Keratinocyte (primary cell): ENCODE data around the gene USP13. TPM values are rescaled to one million over a fixed set of nuclear protein-coding genes. Genes with fewer than 3 reads are reported as not detected.

Experiments used
- DNase-seq: peaks from one replicate; pipeline ENCODE4 v3.0.0-alpha.2; 2011; ENCODE audit warnings: low read depth, missing footprints, low spot score
- FAIRE-seq: peaks from 2 replicates; lab custom pipeline; 2011; peaks lifted over from hg19 to GRCh38; lab: Jason Lieb, UNC
- H2AFZ ChIP-seq: 2 replicates; pipeline ENCODE4 v1.6.0; 2012; ENCODE audit warnings: low read length, control low read depth, inconsistent platforms; ENCODE audit not compliant: control insufficient read depth
- H3K27ac ChIP-seq: 2 replicates; pipeline ENCODE4 v1.5.1; 2011; ENCODE audit warnings: low read length; ENCODE audit not compliant: control insufficient read depth, insufficient read depth
- H3K27me3 ChIP-seq: 3 replicates; pipeline ENCODE4 v1.6.0; 2011; ENCODE audit warnings: low read length; ENCODE audit not compliant: control insufficient read depth, insufficient read depth; ENCODE audit errors: extremely low read depth
- H3K36me3 ChIP-seq, 2 experiments: 2 replicates in 1 of 2; 3 replicates in 1 of 2; pipeline ENCODE4 v1.5.1; 2011; ENCODE audit warnings: low read length in 2 of 2, mild to moderate bottlenecking in 1 of 2; ENCODE audit not compliant: control insufficient read depth in 2 of 2, insufficient read depth in 2 of 2; ENCODE audit errors: extremely low read depth in 1 of 2
- H3K4me1 ChIP-seq: 3 replicates; pipeline ENCODE4 v1.5.1; 2011; ENCODE audit warnings: low read length; ENCODE audit not compliant: control insufficient read depth, insufficient read depth; ENCODE audit errors: extremely low read depth
- H3K4me2 ChIP-seq: 3 replicates; pipeline ENCODE4 v1.6.0; 2011; ENCODE audit warnings: low read depth, low read length; ENCODE audit not compliant: control insufficient read depth, insufficient read depth; ENCODE audit errors: extremely low read depth
- H3K4me3 ChIP-seq, 3 experiments: fragments of 200-600 bp in 1 of 3; sonication (generic) in 1 of 3; 2 replicates in 2 of 3; 3 replicates in 1 of 3; pipeline ENCODE4 v1.5.1; 2011 to 2016; ENCODE audit warnings: low read length in 3 of 3, mild to moderate bottlenecking in 3 of 3, control low read depth in 2 of 3, inconsistent platforms in 1 of 3, low read depth in 1 of 3, mixed read lengths in 1 of 3, mixed run types in 1 of 3, moderate library complexity in 1 of 3; ENCODE audit not compliant: control insufficient read depth in 2 of 3, insufficient read depth in 2 of 3; ENCODE audit errors: extremely low read depth in 1 of 3
- H3K79me2 ChIP-seq: 2 replicates; pipeline ENCODE4 v1.6.0; 2012; ENCODE audit warnings: low read length; ENCODE audit not compliant: control insufficient read depth, insufficient read depth
- H3K9ac ChIP-seq: 3 replicates; pipeline ENCODE4 v1.6.0; 2011; ENCODE audit warnings: low read length; ENCODE audit not compliant: control insufficient read depth, insufficient read depth; ENCODE audit errors: extremely low read depth
- H3K9me1 ChIP-seq: 3 replicates; pipeline ENCODE4 v1.6.0; 2011; ENCODE audit warnings: low read length; ENCODE audit not compliant: control insufficient read depth, insufficient read depth; ENCODE audit errors: extremely low read depth
- H3K9me3 ChIP-seq: 2 replicates; pipeline ENCODE4 v1.5.1; 2012; ENCODE audit warnings: low read depth, low read length; ENCODE audit not compliant: control insufficient read depth
- H4K20me1 ChIP-seq: 3 replicates; pipeline ENCODE4 v1.6.0; 2011; ENCODE audit warnings: low read length; ENCODE audit not compliant: control insufficient read depth, insufficient read depth; ENCODE audit errors: extremely low read depth
- EZH2 ChIP-seq: IDR thresholded peaks from one replicate; pipeline ENCODE4 v1.6.1; 2012; ENCODE audit warnings: inconsistent platforms, mild to moderate bottlenecking, low read length, moderate library complexity
- dilution Hi-C: fragments of 300-500 bp; cut with MboI; formaldehyde crosslinking; loops from one replicate; pipeline ENCODE4 v1.7.0; 2020; ENCODE audit warnings: low sequenced_read_pairs; ENCODE audit not compliant: extremely low pct_ligation_motif_present
- polyA plus RNA-seq, 5 experiments: library from polyadenylated mRNA; depleted of rRNA in 3 of 5; stranded (reverse) in 3 of 5; stranded (forward) in 1 of 5; unstranded in 1 of 5; fragments of >200 nt; gene quantifications; 1 replicate in 1 of 5; 2 replicates in 3 of 5; 3 replicates in 1 of 5; pipeline versions ENCODE4 v1.2.1 to v1.2.3, GENCODE V29; 2011 to 2012; ENCODE audit warnings: missing spikeins in 2 of 5, low read depth in 1 of 5, low replicate concordance in 1 of 5
- TF ChIP-seq, protein P1 (sequence below), 3 experiments: IDR thresholded peaks in 1 of 3; conservative IDR thresholded peaks in 1 of 3; optimal IDR thresholded peaks in 1 of 3; 2 replicates in 2 of 3; 3 replicates in 1 of 3; pipeline versions ENCODE3 to v1.5.1; 2011; ENCODE audit warnings: low read length in 3 of 3, mild to moderate bottlenecking in 3 of 3, moderate library complexity in 2 of 3, control low read depth in 1 of 3, inconsistent platforms in 1 of 3; ENCODE audit not compliant: insufficient read depth in 2 of 3; ENCODE audit errors: extremely low read depth in 1 of 3

USP13 gene
- polyA plus RNA-seq, 1 donor (not counting 4 experiments of a cell fraction or from before 2014, with no cell fraction given): 3.3 TPM

DNA sequence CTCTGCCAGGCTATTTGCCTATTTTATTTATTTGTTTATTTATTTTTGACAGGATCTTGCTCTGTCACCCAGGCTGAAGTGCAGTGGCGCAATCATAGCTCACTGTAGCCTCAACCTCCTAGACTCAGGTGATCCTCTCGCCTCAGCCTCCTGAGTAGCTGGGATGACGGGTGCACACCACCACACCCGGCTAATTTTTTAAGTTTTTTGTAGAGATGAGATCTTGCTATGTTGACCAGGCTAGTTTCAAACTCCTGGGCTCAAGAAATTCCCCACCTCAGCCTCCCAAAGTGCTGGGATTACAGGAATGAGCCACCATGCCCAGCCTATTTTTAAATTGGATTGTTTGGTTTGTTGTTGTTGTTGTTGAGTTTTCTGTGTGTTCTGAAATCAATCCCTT, 42.8 kb upstream of the USP13 start:
- dilution Hi-C loops: no loop called here
- DNase-seq: no peak

GRCh38 chr3:179613807-179614206, 39.0 kb upstream of the USP13 start:
- no peak overlapping the region for H3K4me2 ChIP-seq
- peaks cover 4 to 5% of the 10 kb centered on the region in 2 experiments for H3K36me3 ChIP-seq
- FAIRE-seq (no peak), DNase-seq (no peak)
- TF ChIP-seq EZH2: no peak
- TF ChIP-seq, protein P1, sequence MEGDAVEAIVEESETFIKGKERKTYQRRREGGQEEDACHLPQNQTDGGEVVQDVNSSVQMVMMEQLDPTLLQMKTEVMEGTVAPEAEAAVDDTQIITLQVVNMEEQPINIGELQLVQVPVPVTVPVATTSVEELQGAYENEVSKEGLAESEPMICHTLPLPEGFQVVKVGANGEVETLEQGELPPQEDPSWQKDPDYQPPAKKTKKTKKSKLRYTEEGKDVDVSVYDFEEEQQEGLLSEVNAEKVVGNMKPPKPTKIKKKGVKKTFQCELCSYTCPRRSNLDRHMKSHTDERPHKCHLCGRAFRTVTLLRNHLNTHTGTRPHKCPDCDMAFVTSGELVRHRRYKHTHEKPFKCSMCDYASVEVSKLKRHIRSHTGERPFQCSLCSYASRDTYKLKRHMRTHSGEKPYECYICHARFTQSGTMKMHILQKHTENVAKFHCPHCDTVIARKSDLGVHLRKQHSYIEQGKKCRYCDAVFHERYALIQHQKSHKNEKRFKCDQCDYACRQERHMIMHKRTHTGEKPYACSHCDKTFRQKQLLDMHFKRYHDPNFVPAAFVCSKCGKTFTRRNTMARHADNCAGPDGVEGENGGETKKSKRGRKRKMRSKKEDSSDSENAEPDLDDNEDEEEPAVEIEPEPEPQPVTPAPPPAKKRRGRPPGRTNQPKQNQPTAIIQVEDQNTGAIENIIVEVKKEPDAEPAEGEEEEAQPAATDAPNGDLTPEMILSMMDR (optimal IDR thresholded peaks at IDR 0.05 in 1 of 3, IDR thresholded peaks at IDR 0.05 in 1 of 3, conservative IDR thresholded peaks at IDR 0.05 in 1 of 3; ENCODE audit: extremely low read depth in 1 of 3, insufficient read depth in 2 of 3, low read length in 3 of 3): no peak
- peaks cover 2% of the 10 kb centered on the region for H3K9me1 ChIP-seq
- no peak overlapping the region for H3K27ac ChIP-seq
- peaks cover 7% of the 10 kb centered on the region for H3K79me2 ChIP-seq
- no peaks in the 10 kb centered on the region for H3K27me3 ChIP-seq
- H4K20me1 ChIP-seq: no peaks in the 10 kb centered on the region
- H2AFZ ChIP-seq: no peak overlapping the region
- H3K9ac ChIP-seq: no peak overlapping the region
- no peak overlapping the region for H3K4me3 ChIP-seq
- no peaks in the 10 kb centered on the region for H3K4me1 ChIP-seq
- dilution Hi-C loops: no loop called here
- no peaks in the 10 kb centered on the region for H3K9me3 ChIP-seq

More for the DNA sequence above, 42.8 kb upstream of the USP13 start:
- Histone ChIP-seq H3K9ac (no peak overlapping the region), H3K9me3 (no peaks in the 10 kb centered on the region), H3K79me2 (peaks cover 31% of the 10 kb centered on the region), H3K4me1 (no peaks in the 10 kb centered on the region), H3K4me3 (no peak overlapping the region), H3K27ac (no peak overlapping the region), H3K36me3 (peaks cover 2 to 9% of the 10 kb centered on the region in 2 experiments), H3K9me1 (peaks cover 2% of the 10 kb centered on the region), H3K4me2 (no peak overlapping the region), H3K27me3 (no peaks in the 10 kb centered on the region), H2AFZ (no peak overlapping the region), H4K20me1 (no peaks in the 10 kb centered on the region)
- FAIRE-seq: no peak
- TF ChIP-seq EZH2: no peak
- TF ChIP-seq, protein P1 (optimal IDR thresholded peaks at IDR 0.05 in 1 of 3, IDR thresholded peaks at IDR 0.05 in 1 of 3, conservative IDR thresholded peaks at IDR 0.05 in 1 of 3; ENCODE audit: extremely low read depth in 1 of 3, insufficient read depth in 2 of 3, low read length in 3 of 3): no peak
